AG10803 (cell line): ENCODE measurements around the gene SLC39A10.
"Not testable (repeated sequence)": the region's sequence is repeated elsewhere in the genome, so short reads cannot be mapped to it uniquely, and the experiment has no call there.

Source experiments
- DNase-seq: peaks from one replicate; pipeline ENCODE4 v3.0.0; 2010; ENCODE audit warnings: low read depth
- H3K4me3 ChIP-seq: 2 replicates; pipeline ENCODE4 v1.5.1; 2011; ENCODE audit warnings: mild to moderate bottlenecking, low read length, control low read depth
- CTCF ChIP-seq: conservative IDR thresholded peaks from 2 replicates; pipeline ENCODE4 v1.5.1; 2011; ENCODE audit warnings: mild to moderate bottlenecking, low read length, control low read depth, inconsistent platforms

The SLC39A10 gene

GRCh38 chr2:195636890-195637289, 20.1 kb upstream of the SLC39A10 start:
- H3K4me3 ChIP-seq, result no peak overlapping the region
- TF ChIP-seq CTCF, result no peak
- no peak for DNase-seq

- no peak overlapping the region for H3K4me3 ChIP-seq
- DNase-seq, result no peak
- TF ChIP-seq CTCF, result no peak
Measured at GRCh38 chr2:195638750-195639149, 18.3 kb upstream of the SLC39A10 start.

- DNase-seq, result no peak
- H3K4me3 ChIP-seq, result no peak overlapping the region
Measured at GRCh38 chr2:195639238-195639858, 17.7 kb upstream of the SLC39A10 start.

GRCh38 chr2:195639959-195640358, 17.1 kb upstream of the SLC39A10 start:
- DNase-seq, result no peak
- no peak overlapping the region for H3K4me3 ChIP-seq
- TF ChIP-seq CTCF, result no peak

More at GRCh38 chr2:195639238-195639858, 17.7 kb upstream of the SLC39A10 start:
- TF ChIP-seq CTCF, result no peak

GRCh38 chr2:195642027-195642678, 14.9 kb upstream of the SLC39A10 start:
- H3K4me3 ChIP-seq, result no peak overlapping the region
- no peak for TF ChIP-seq CTCF
- DNase-seq, result no peak

GRCh38 chr2:195642679-195643068, 14.4 kb upstream of the SLC39A10 start:
- H3K4me3 ChIP-seq, result no peak overlapping the region
- no peak for DNase-seq
- TF ChIP-seq CTCF, result no peak

- H3K4me3 ChIP-seq, DNase-seq: not testable (repeated sequence)
Measured at GRCh38 chr2:195644708-195645107, 12.3 kb upstream of the SLC39A10 start.
